Activated CD4-positive, alpha-beta T cell treated with anti-CD3 and anti-CD28 coated beads, Interleukin-10, Interleukin-2, amounts not matched to agents 100 ng/mL and 50 ng/mL, durations not matched to agents 16 hours and 8 hours (primary cell): ENCODE data around the gene TMEM51.

Source experiments
- DNase-seq: peaks from one replicate; pipeline ENCODE4 v3.0.0-alpha.2; 2020

TMEM51 gene

DNA sequence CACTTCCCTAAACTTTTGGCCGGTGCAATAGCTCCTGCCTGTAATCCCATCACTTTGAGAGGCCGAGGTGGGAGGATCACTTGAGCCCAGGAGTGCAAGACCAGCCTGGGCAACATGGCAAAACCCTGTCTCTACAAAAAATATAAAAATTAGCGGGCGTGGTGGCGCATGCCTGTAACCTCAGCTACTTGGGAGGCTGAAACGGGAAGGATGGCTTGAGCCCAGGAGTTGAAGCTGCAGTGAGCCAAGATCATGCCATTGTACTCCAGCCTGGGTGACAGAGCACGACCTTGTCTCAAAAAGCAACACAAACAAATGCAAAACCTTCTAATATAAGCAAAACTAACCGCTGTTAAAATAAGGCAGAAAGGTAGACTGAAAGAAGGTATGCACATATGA, 25.9 kb downstream of the TMEM51 start:
- DNase-seq: no peak

DNA sequence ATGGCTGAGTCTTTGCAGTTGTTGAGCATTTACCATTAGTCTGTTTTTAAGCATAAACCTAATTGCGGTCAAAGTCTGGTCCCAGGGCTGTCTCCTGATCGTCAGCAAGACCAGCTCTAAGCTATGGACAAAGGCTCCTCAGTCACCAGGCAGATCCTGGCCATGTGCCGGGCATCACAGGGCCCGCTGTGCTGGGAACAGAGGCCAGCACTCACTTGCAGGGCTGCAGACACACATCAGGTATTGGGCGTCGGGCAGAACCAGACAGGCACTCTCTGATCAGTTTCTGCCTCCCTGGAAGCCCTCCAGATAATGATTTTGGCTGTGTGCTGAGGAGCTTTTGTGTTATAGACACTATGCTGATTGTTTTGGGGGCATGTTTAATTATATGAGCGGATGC, 26.6 kb downstream of the TMEM51 start:
- no peak for DNase-seq

DNA sequence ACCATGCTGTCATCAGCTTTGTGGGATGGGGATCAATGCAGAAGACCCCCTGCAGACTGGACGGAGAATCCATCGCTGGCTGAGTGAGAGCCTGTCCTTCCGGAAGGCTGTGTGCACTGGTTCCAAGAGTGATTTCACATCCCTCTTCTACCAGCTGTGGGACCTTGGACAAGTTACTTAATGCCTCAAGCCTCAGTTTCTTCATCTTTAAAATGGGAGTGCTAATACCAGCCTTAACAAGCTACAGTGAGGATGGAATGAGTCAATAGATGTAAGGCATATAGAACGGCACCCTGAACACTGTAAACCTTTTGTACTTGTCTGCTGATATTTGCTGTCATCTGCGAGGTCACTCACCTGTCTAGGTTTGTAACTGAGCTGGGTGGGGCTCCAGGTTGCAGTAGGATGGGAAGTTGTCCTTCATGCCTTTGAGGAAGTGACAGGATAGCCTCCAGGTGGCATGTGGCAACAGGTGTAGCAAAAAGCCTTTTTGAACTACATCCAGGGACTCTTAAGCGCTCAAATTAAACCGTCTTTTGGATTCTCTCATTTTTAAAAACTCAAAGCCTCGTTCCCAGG, 27.5 kb downstream of the TMEM51 start:
- DNase-seq: no peak

DNA sequence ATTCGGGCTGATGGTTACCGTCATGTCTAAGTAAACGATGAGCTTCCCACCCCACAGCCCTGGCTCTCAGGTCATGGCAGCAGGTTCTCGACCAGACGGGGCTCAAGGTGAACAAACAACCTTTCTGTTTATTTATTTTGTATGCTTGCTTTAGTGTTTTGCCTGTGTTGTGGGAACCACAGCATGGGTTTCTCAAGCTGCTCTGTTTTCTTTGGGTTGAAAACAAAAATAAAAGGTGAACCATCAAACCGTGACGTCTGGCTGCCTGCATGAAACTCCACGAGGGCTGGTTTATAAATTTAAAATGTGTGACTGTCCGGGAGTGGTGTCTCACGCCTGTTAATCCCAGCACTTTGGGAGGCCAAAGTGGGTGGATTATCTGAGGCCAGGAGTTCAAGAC, 28.0 kb downstream of the TMEM51 start:
- DNase-seq: no peak

DNA sequence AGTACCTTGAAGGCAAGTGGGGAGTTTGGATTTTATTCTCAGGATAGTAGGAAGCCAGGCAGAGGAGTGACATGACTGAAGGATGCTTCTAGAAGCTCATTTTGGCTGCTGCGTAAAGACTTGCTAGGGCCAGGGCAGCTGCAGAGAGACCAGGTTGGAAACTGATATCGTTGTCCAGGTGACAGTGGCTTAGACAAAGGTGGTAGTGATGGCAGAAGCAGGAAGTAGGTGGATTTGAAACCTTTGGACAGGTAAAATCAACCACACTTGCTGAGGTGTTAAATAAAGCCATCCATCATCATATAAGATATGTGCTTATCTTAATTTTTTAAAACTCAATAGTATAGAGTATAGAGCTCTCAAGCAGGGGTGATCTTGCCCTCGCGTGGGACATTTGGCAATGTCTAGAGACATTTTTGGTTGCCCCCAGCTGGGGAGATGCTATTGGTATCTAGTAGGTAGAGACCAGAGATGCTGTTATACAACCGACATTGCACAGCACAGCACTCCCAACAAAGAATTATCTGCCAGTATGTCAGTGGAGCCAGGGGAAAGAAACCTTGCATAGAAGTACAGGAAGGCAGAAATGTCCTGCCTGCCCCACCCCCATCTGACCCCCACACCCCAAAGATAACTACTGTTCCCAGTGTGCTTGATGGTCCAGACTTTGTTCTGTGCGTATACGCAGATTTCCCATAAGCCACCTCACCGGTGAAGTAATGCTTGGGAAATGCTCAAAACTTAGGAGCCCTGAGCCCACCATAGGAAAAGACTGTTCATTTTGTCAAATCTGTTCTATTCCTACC, 31.1 kb downstream of the TMEM51 start:
- no peak for DNase-seq

DNA sequence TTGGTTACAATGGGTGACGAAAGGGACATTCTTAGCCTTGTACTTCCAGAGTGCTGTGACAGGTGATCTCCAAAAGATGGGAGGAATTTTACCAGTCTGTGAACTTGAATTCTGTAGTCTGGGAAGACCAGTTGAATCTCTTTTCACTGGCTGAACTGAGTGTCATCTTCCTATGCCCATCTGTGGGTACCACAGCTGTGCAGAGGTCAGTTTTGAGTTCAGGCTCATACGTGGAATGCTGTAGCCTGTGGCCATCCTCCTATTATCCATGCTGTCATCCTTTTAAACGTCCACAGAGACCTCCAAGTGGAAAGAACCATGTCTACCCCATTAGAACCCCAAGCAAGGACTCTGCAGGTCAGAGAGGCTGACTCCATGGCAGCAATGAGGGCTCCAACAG, 32.1 kb downstream of the TMEM51 start:
- no peak for DNase-seq

DNA sequence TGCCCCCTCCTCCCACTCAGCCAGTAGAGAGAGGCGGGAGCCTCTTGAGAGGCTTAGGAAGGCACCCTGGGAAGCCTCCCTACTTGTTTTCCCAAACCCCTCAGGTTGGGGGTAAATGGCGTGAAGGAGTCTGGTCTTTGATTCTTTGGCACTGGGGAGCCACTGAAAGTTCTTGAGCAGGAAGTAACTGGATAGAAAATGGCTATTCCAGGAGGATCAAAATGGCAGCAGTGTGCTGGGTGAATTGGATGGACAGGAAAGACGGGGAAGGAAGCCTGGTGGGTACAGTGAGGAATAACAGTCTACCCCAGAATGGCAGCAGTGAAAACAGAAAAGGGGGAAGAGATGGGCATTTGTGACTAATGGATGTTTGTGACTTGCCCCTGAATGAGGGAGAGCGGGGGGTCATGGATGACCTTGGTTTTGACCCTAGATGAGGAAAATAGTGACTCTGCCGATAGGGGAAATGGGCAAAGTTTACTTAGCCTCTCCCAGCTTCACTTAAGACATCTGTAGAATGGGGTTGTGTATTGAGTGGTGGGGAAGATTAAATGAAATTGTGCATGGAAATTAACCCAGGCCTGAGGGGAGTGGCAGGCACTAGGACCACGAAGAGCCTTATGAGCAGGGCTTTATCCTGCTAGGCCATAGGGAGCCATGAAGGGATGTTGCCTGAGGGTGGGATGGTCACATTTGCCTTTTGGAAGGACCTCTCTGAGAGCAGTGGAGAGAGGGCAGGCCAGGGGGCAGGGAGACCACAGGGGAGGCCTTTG, 32.7 kb downstream of the TMEM51 start:
- no peak for DNase-seq

DNA sequence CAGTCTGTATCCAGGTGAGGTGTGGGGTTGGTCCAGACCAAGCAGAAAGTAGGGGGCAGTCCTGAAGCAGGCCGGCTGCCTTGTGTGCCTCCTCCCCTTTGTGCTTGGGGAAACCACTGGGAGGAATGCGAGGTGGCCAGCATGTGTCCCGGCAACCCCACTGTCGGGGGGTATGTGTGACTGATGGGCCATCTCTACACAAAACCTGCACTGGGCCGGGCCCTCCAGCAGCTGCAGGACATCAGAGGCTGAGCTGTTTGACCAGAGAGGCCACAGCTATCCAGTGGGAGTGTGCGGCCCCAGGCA, 33.3 kb downstream of the TMEM51 start:
- no peak for DNase-seq

DNA sequence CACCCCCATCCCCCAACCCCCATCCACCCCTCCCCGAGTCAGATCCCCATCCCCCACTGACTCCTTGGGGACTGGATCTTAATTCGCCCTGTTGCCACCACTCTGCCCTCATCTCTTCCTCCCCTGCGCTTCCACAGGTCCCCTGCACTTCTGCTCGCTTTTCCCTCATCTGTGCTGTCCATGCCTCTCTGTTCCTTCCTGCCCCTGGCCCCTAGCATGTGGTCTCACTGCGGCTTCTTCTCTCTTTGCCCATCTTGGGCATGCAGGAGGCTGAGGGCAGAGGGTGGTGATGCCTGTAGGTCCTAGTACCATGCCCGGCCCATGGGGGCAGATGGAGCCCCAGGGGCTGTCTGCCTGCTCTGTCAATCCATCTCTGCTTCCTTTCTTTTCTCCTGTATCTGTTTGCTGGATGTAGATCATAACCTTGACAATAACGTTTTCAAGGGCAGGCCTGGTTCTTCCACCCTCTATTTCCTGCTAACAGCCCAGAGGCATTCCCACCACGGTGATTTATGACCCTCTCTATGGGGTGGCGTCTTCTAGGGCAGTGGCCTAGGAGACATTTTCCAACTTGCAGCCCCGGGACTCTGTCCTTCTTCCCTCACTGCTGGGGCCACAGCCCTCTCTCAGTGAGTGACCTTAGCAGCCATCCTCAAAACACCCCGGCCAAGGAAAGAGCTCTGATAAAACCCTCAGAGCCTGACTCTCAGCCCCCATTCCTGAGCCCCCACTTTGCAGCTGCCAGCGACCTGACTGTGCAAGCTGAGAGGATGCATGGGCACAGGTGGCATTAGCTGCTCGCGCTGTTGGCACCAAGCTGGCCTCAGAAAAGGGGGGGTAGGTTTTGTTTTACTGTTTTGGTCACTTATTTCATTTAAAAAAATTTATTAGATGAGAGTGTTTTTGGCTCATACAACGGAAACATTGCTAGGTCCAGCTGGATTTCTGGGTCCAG, 33.9 kb downstream of the TMEM51 start:
- no peak for DNase-seq

DNA sequence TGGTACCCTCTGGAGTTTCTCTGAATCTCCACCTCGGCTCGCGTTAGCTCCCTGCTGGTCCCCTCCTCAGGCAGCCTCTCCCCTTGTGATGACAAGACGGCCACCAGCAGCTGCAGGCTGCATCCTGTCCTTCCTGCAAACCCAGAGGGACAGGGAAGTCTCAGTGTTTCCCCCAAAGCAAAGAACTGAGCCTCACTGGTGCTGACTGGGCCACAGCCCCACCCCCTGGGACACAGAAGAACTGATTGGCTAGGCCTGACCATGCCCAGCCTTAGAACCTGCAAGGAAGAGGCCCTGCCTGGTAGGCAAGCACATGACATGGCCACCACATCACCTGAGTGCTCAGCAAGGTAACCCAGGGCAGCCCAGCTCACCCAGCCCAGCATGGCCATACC, 34.6 kb downstream of the TMEM51 start:
- DNase-seq: no peak

DNA sequence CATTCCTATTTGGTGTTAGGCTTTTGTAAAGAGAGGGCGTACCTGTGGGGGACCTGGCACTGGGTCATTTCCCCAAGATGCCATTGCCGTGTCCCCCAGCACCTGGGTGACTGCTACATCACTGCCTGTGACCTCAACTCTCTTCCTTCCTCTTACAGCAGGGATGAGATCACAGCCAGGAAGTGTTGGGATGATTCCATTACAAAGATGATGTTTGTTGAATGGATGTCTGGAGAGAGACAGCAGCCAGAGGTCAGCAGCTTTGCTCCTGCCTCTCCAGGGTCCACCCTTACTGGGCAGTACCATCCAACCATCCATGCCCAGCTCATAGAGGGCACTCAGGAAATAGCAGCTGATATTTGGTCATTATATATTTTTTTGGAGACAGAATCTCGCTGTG, 35.1 kb downstream of the TMEM51 start:
- DNase-seq: no peak

DNA sequence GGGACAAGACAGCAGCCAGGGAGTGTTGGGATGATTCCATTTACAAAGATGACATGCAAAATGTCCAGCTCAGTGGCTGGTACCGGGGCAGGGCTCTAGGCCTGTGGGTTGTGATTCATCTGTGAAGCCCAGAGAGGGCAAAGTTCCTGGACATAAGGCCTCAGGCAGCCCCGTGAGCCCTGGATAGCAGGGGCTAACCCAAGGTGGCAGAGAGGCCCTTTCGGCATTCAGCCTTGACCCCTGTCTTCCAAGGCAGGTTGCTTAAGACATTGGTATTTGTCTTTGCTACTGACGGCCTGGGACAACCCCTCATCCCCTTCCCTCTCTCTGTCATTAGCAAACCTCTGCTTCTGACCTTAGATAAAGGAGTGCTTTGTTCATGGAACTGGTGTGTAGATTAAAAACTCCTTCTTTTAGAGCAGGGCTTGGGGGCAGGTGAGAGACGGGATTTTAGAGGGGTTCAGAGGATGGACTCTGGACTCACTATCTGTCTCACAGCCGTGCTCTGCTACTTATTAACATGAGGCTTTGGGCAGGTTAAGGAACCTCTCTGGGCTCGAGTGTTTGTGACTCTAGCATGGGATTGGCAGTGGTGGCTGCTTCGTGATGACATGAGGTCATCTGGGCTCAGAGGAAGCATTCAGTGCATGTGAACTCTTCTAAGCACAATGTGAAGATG, 36.3 kb downstream of the TMEM51 start:
- no peak for DNase-seq

DNA sequence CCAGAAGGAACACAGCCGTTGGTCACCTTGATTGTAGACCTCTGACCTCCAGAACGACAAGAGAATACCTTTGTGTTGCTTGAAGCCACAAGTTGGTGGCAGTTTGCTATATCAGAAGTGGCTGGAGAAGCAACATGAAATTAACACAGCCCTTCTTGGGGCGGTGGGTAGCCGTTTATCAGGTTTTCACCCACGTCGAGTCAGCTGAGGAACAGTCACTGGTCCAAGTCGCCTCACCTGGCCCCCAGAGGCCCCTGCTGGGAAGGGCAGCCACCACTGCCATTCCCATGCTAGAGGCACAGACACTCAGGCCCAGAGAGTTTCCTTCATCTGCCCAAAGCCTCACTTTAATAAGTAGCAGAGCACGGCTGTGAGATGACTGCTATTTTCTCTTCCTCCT, 37.7 kb downstream of the TMEM51 start:
- no peak for DNase-seq

DNA sequence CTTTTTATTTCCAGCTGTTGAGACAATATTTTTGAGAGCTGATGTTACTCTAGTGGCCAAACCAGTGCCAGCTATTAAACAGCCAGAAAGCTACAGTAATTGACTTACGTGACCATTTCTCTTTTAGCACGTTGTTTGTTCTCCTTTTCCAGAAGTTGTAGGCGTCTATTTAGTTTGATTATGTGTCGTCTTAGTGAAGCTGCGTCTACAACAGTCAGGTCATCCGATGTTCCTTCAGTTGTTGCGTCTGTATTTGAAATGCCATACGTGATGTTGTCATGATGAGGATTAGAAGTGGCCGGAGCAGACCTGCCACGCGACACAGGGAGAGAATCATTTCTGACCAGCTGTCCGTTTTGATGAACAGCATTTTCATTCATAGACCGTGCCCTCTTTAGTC, 38.2 kb downstream of the TMEM51 start:
- DNase-seq: no peak

DNA sequence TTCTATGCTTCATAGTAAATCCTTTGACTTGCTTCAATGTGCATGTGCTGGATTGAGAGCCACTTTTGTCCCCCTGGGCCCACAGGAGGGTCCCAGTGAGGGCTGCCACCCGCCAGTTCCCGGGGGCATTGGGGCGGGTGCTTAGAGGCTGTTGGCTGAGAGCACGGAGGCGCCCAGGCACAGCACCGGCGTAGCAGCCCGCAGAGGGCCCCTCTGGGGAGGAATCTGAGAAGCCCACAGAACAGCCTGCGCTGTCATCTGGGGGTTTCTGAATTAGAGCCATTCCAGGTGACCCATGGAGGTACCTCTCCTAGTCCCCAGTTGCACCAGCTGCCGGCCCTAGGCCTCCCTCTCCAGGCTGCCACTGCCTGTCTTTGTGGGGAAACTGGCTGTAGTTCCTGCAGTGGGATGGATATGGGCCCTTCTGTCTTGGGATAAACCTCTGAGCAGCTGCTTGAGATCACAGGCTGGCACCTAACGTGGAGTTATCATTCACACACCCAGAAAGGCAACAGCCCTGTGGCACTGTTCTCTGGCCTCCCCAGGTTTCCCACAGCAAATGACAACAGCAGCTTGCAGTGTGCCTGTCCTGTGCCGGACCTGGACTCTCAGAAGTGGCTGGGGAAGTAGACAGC, 39.5 kb downstream of the TMEM51 start:
- no peak for DNase-seq

DNA sequence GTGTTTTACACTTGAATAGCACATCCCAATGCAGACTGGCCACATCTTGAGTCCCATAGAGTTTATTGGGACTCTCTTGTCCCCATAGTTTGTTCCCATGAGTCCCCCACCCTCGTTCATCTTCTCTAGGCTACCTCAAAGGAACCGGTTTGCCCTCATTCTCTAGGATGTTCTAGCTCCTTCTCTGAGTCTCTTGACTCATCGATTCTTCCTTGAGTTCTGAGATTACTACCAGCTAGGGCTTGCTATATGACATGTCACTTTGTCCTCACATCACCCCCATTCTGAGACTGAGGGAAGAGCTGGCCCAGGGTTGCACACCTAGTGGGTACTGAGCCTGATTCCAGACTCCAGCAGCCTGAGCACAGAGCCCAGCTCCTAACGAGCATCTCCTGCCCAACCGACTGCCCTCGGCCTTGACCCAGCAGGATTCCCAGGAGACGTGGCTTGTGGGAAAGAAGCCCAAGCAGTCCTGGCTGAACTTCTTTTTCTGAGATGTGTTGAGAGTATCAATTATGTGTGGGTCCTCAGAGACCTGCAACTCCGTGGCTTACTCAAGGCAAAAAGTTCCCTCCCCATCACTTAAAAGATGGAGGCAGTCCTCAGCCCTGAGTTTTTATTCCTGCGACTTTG, 42.0 kb downstream of the TMEM51 start:
- no peak for DNase-seq

DNA sequence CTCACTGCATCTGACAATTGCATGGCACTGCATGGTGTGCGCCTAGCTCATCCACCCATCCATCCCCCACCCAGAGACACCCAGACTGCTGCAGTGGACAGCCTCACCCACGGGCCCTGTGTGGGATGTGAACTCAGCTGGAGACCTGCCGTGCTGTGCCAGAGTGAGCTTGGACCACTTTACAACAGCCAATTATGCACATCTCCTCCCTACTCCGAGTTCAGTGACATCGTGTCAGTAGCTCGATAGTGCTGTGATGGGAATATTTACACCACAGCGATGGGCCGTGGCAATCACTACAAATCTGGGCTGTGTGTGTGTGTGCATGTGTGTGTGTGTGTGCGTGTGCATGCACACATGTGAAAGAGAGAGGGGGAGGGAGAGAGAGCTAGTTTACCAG, 42.5 kb downstream of the TMEM51 start:
- DNase-seq: no peak

DNA sequence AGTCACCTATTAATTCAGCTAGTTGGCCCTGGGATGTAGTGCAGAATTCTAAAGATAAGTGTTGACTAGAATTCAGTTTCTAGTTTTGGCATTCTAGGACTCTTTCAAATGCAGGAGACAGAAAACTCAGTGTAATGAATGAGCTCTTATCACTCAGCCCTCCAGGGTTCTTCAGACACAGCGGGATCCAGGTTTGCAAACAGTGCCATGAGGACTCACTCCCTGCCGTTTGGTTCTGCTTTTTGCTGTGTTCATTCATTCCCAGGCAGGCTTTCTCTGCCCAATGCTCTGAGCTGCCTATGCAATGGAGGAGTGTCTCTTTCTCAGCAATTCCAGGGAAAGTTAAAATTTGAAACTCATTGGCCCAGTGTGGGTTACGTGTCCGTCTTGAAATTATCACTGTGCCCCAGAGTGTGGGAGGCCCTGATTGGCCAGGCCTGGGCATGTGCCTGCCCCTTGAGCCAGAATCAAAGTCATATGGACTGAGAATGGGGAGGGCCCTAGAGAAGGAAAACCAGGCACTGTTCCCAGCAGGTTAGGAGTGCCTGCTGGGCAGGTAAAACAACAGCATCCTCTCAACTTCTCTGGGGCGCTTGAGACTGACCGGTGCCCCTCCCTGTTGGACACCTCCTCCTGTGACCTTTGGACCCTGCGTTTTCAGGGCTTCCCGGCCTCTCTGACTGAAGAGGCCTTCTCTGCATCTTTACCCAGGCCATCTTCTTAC, 43.4 kb downstream of the TMEM51 start:
- no peak for DNase-seq

DNA sequence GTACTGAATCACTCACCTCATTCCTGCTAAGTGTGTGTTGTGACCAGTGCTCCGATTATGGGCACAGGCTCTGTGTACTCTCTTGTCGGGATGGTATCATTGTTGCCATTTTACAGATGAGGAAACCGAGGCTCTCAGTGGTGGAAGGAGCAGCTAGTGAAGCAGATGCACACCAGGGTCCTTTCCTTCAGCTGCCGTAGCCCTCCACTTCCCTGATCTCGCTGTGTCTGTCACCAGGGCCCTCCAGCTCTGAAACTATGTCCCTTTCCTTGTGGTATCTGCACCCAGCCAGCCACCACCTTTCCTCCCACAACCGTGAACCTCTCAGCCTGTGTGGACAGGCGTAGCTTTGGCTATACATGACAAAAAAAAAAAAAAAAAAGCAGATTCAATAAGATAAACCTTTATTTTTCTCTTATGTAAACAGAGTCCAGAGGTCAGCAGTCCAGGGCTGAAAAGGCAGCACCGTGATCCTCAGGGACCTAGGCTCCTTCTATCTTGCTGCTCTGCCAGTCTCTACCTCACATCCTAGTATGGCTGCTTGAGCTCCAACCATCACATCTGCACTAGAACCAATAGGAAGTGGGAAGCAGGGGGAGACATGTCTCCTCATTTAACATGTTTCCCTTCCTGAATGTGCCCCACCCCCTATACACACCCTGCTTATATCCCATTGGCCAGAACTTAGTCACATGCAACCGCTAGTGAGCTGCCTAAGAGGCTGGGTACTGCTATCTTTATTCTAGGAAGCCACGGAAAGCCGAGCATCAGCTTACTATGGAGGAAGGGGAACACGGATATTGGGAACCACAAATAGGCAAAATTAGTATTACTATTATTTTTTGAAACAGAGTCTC, 44.3 kb downstream of the TMEM51 start:
- no peak for DNase-seq

DNA sequence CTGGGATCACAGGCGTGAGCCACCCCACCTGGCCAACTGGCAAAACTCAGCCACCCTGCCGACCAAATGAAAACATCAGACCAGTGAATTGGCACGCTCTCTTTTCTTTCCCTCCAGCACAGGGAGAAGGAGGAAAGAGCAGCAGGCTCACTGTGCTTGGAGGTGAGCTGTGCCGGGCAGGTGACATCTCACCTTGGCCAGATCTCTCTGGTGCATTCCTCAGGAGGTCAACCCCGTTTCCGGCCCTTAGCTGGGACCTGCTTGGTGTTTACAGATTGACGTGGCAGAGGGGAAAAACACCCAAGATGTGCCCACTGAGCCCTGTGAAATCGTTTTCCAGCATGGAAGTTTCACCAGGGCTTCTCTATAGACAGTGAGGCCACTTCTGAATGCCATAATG, 45.1 kb downstream of the TMEM51 start:
- no peak for DNase-seq
